Peyer's patch (tissue), 4 donors: Measurements from ENCODE around the gene ACP1. TPM values are rescaled to one million over a fixed set of nuclear protein-coding genes. Genes with fewer than 3 reads are reported as not detected.
A peak's percentile ranks its signal among the peaks of the same experiment; 100 is the strongest.

Experiments used
- DNase-seq, 3 donors: peaks; one replicate each; pipeline ENCODE4 v3.0.0-alpha.2; 2017 to 2019
- H3K27ac ChIP-seq, 4 donors: fragments of 200-600 bp; sonication (generic); one replicate each; pipeline ENCODE4 v1.5.1; 2016 to 2019
- H3K27me3 ChIP-seq, 2 donors: fragments of 200-600 bp; sonication (generic); one replicate each; pipeline ENCODE4 v1.5.1; 2019
- H3K36me3 ChIP-seq, 3 donors: fragments of 200-600 bp; sonication (generic); one replicate each; pipeline ENCODE4 v1.5.1; 2016 to 2019
- H3K4me1 ChIP-seq, 4 donors: fragments of 200-600 bp; sonication (generic); one replicate each; pipeline ENCODE4 v1.5.1; 2016 to 2019
- H3K4me3 ChIP-seq, 4 donors: fragments of 200-600 bp; sonication (generic); 1 replicate in 3 of 4; 2 replicates in 1 of 4; pipeline ENCODE4 v1.5.1; 2016 to 2019; ENCODE audit warnings: mild to moderate bottlenecking in 1 of 4
- H3K9me3 ChIP-seq, 4 donors: fragments of 200-600 bp; sonication (generic); one replicate each; pipeline ENCODE4 v1.5.1; 2016 to 2019; ENCODE audit warnings: mild to moderate bottlenecking in 1 of 4
- CTCF ChIP-seq, 6 experiments: fragments of 450-650 bp in 4 of 6; fragments of 200-600 bp in 2 of 6; sonication (generic) in 1 of 6; IDR thresholded peaks; one replicate each; pipeline ENCODE4 v1.5.1; 2017 to 2019; ENCODE audit warnings: antibody characterized with exemption in 6 of 6, mild to moderate bottlenecking in 3 of 6, moderate library complexity in 1 of 6
- POLR2A ChIP-seq, 2 donors: fragments of 450-650 bp; IDR thresholded peaks; one replicate each; pipeline ENCODE4 v1.5.1; 2017; ENCODE audit warnings: antibody characterized with exemption in 2 of 2, mild to moderate bottlenecking in 2 of 2, moderate library complexity in 2 of 2
- total RNA-seq, 4 donors: library from RNA; depleted of rRNA; stranded (reverse); fragments of >200 nt; gene quantifications; one replicate each; pipeline ENCODE4 v1.1.0, GENCODE V29; 2016

Gene ACP1
- 10 to 100 TPM; 39.6 to 88.1 (median 63.5) TPM for total RNA-seq

DNA sequence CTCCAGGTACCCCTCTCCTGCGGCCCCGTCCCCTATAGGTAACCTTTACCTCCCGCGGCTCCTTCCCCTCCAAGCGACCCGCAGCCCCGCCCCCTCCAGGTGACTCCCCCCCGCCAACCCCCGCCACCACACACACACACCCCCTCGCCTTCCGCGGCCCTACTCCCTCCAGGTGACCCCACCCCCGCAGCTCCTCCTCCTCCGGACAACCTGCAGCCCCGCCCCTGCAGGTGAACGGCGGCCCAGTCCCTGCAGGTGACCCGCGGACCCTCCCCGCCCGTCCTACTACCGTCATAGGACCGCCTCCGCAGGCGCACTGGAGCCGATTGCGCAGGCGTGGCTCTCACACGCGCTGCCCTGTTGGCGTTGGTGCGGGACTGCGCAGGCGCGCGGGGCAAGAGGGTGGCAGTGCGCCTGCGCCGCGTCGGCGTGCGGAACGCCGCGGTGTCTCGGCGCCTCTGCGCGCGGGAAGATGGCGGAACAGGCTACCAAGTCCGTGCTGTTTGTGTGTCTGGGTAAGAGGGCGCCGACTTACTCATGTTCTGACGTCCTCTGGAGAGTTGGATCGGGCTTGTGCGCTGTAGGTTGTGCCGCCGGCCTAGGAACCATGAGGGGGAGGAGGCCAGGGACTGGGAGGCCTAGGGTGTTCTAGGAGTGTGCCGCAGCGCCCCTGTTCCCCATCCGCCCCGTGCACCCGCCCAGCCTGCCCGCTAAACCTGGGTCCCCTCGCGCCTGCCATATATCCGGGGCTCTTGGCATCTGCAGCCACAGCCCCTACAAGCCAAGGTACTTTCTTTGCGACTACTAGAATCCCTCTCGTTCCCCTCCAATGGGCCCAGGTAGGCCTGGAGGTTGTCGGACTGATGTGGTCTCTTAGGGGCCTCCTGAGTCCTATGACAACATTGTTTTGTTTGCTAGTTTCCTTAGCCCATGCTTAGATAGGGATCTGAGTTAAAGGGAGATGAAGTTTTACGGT, at the start of gene ACP1:
TSS of gene ACP1 (plus strand) at position 455 of the 976 bp plus-strand sequence. CDS start at position 473, 18 bp downstream.
- Histone ChIP-seq H3K4me3 (peak within 1 kb of the TSS; percentile 59 to 92 (median 88)), H3K36me3 (no peaks in the 10 kb centered on the region), H3K27me3 (no peaks in the 10 kb centered on the region), H3K9me3 (no peaks in the 10 kb centered on the region), H3K4me1 (peaks cover 0 to 25% (median 1%) of the 10 kb centered on the region in 4 donors), H3K27ac (peak within 1 kb of the TSS; percentile 75 to 96 (median 91))
- TF ChIP-seq CTCF (IDR thresholded peaks at IDR 0.05) (no peak), POLR2A (IDR thresholded peaks at IDR 0.05) (peak; percentile 80 to 87)
- DNase-seq, result peak; percentile 92 to 99 (median 98)

GRCh38 chr2:216068-216467, 48.7 kb upstream of the ACP1 start:
- no peak for TF ChIP-seq CTCF (IDR thresholded peaks at IDR 0.05)
- TF ChIP-seq POLR2A (IDR thresholded peaks at IDR 0.05), result no peak
- Histone ChIP-seq H3K9me3 (peaks cover 0 to 2% (median 0%) of the 10 kb centered on the region in 4 donors), H3K4me1 (no peaks in the 10 kb centered on the region), H3K4me3 (no peak overlapping the region), H3K27me3 (no peaks in the 10 kb centered on the region), H3K27ac (no peak overlapping the region), H3K36me3 (peaks cover 0 to 24% (median 0%) of the 10 kb centered on the region in 3 donors)
- no peak for DNase-seq

DNA sequence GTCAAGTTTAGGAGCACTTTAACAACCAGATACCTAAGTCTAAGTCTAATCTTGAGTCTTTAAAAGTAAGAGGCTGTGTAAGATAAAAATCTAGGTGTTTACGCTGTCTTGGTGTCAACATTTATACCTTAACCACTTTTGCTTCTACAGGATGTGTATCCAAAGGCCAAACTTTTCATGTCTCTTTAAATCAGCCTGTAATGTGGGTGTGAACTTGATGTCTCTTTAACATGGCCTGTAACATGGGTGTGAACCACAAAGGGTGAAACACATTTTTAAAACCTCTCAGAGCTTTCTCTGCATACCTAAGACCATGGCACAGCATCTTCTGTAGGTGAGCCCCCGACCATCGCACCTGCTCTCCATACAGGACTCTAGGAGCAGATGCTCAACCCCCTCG, 41.3 kb upstream of the ACP1 start:
- H3K27ac ChIP-seq, result no peak overlapping the region
- DNase-seq, result no peak
- H3K27me3 ChIP-seq, result no peaks in the 10 kb centered on the region
- no peak overlapping the region for H3K4me3 ChIP-seq
- no peak for TF ChIP-seq POLR2A (IDR thresholded peaks at IDR 0.05)
- no peak for TF ChIP-seq CTCF (IDR thresholded peaks at IDR 0.05)
- H3K36me3 ChIP-seq, result peaks cover 0 to 59% (median 0%) of the 10 kb centered on the region in 3 donors
- no peaks in the 10 kb centered on the region for H3K4me1 ChIP-seq
- H3K9me3 ChIP-seq, result no peaks in the 10 kb centered on the region

GRCh38 chr2:223971-224760, 40.6 kb upstream of the ACP1 start:
- no peaks in the 10 kb centered on the region for H3K9me3 ChIP-seq
- H3K36me3 ChIP-seq, result peaks cover 0 to 58% (median 0%) of the 10 kb centered on the region in 3 donors
- no peak overlapping the region for H3K4me3 ChIP-seq
- H3K27me3 ChIP-seq, result no peaks in the 10 kb centered on the region
- no peaks in the 10 kb centered on the region for H3K4me1 ChIP-seq
- H3K27ac ChIP-seq, result no peak overlapping the region
- no peak for DNase-seq
- TF ChIP-seq CTCF (IDR thresholded peaks at IDR 0.05) (no peak), POLR2A (IDR thresholded peaks at IDR 0.05) (no peak)

DNA sequence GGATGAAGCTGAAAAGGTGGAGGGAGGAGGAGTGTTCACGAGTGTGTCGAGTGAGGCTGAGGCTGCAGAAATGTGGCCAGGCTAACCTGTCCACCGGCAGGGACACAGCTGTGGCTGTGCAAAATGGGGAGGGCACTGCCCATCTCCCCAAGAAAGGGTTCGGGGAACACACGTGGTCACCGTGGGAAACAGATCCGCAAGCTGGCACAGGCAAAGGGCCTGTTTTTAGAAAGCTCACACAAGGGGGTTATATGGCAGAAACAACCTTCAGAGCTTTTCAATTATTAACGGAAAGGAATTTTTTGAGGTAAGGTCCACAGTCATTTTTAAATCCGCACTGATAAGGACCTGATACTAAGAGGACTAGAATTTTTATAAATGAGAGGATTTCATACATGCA, 36.6 kb upstream of the ACP1 start:
- H3K9me3 ChIP-seq, result no peaks in the 10 kb centered on the region
- H3K27me3 ChIP-seq, result no peaks in the 10 kb centered on the region
- H3K4me3 ChIP-seq, result no peak overlapping the region
- DNase-seq, result no peak
- TF ChIP-seq CTCF (IDR thresholded peaks at IDR 0.05) (no peak), POLR2A (IDR thresholded peaks at IDR 0.05) (no peak)
- H3K36me3 ChIP-seq, result peaks cover 0 to 55% (median 0%) of the 10 kb centered on the region in 3 donors
- no peaks in the 10 kb centered on the region for H3K4me1 ChIP-seq
- no peak overlapping the region for H3K27ac ChIP-seq
